ENCODE results near the gene IRF7. TPM values are rescaled to one million over a fixed set of nuclear protein-coding genes. Genes with fewer than 3 reads are reported as not detected.

IRF7 gene
- polyA plus RNA-seq, 1 of the 3 experiments (the other 2 are of a cell fraction), result 6.3 TPM

GRCh38 chr11:571802-572185, 44.0 kb downstream of the IRF7 start:
- 100% methylated on average over 2 of the region's 8 CpGs for WGBS (ENCODE audit: low lambda C conversion rate)
- no peak for DNase-seq
- Histone ChIP-seq H3K27me3 (ENCODE audit: insufficient read depth) (no peaks in the 10 kb centered on the region), H3K79me2 (ENCODE audit: insufficient read depth) (peaks cover 17% of the 10 kb centered on the region), H3K4me1 (ENCODE audit: control insufficient read depth in 1 of 2, insufficient read depth in 2 of 2, low read depth in 1 of 2, low read length in 1 of 2) (peaks cover 6 to 27% of the 10 kb centered on the region in 2 experiments; a peak in 2 of 4 replicates), H3K27ac (ENCODE audit: low read depth in 2 of 2, low read length in 1 of 2) (no peak overlapping the region), H3F3A (replicated peaks; ENCODE audit: insufficient read depth) (no peaks in the 10 kb centered on the region), H3K4me3 (ENCODE audit: low read depth in 2 of 2, low read length in 1 of 2) (no peak overlapping the region), H3K9ac (no peak overlapping the region), H3K9me2 (no peaks in the 10 kb centered on the region), H2AFZ (ENCODE audit: low read depth) (no peak overlapping the region), H3K9me3 (no peaks in the 10 kb centered on the region), H3K4me2 (no peak overlapping the region), H4K20me1 (ENCODE audit: insufficient read depth) (peaks cover under 1% of the 10 kb centered on the region), H3K36me3 (replicated peaks in 1 of 2; ENCODE audit: control insufficient read depth in 1 of 2, insufficient read depth in 2 of 2, low read length in 1 of 2) (no peaks in the 10 kb centered on the region)
- TF ChIP-seq, protein P1, sequence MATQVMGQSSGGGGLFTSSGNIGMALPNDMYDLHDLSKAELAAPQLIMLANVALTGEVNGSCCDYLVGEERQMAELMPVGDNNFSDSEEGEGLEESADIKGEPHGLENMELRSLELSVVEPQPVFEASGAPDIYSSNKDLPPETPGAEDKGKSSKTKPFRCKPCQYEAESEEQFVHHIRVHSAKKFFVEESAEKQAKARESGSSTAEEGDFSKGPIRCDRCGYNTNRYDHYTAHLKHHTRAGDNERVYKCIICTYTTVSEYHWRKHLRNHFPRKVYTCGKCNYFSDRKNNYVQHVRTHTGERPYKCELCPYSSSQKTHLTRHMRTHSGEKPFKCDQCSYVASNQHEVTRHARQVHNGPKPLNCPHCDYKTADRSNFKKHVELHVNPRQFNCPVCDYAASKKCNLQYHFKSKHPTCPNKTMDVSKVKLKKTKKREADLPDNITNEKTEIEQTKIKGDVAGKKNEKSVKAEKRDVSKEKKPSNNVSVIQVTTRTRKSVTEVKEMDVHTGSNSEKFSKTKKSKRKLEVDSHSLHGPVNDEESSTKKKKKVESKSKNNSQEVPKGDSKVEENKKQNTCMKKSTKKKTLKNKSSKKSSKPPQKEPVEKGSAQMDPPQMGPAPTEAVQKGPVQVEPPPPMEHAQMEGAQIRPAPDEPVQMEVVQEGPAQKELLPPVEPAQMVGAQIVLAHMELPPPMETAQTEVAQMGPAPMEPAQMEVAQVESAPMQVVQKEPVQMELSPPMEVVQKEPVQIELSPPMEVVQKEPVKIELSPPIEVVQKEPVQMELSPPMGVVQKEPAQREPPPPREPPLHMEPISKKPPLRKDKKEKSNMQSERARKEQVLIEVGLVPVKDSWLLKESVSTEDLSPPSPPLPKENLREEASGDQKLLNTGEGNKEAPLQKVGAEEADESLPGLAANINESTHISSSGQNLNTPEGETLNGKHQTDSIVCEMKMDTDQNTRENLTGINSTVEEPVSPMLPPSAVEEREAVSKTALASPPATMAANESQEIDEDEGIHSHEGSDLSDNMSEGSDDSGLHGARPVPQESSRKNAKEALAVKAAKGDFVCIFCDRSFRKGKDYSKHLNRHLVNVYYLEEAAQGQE (IDR thresholded peaks at IDR 0.05; ENCODE audit: low read depth, low read length), result no peak
- TF ChIP-seq RCOR1 (IDR thresholded peaks at IDR 0.05; ENCODE audit: low read length) (no peak), SMC3 (IDR thresholded peaks at IDR 0.05; ENCODE audit: low read depth, low read length) (no peak), RFX5 (IDR thresholded peaks at IDR 0.05; ENCODE audit: low read length) (no peak), TEAD4 (IDR thresholded peaks at IDR 0.05; ENCODE audit: borderline replicate concordance, insufficient read depth) (no peak), NFIC (IDR thresholded peaks at IDR 0.05; ENCODE audit: borderline replicate concordance) (no peak), MEF2A (IDR thresholded peaks at IDR 0.05; ENCODE audit: borderline replicate concordance, low read depth) (no peak), YY1 (IDR thresholded peaks at IDR 0.05; ENCODE audit: low read depth) (no peak), POLR2AphosphoS5 (IDR thresholded peaks at IDR 0.05; ENCODE audit: low read depth, low read length) (no peak), ELF1 (IDR thresholded peaks at IDR 0.05) (no peak), SIN3A (IDR thresholded peaks at IDR 0.05; ENCODE audit: borderline replicate concordance, low read depth, low read length) (no peak), JUND (IDR thresholded peaks at IDR 0.05) (no peak)
- TF ChIP-seq, protein P2, sequence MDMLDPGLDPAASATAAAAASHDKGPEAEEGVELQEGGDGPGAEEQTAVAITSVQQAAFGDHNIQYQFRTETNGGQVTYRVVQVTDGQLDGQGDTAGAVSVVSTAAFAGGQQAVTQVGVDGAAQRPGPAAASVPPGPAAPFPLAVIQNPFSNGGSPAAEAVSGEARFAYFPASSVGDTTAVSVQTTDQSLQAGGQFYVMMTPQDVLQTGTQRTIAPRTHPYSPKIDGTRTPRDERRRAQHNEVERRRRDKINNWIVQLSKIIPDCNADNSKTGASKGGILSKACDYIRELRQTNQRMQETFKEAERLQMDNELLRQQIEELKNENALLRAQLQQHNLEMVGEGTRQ (IDR thresholded peaks at IDR 0.05; ENCODE audit: borderline replicate concordance, low read depth, low read length), result no peak
- POLR2A ChIA-PET, result no interaction called here
- CTCF ChIA-PET, result interaction anchor here (1.0 kb wide), 1 partner anchor 17 kb away, joined by 4 read pairs; no protein-coding TSS in a partner anchor

Measured in SK-N-SH (cell line).